BE2C (cell line): ENCODE data around the gene CCDC190. TPM values are rescaled to one million over a fixed set of nuclear protein-coding genes. Genes with fewer than 3 reads are reported as not detected.

Experiments
- DNase-seq: peaks from one replicate; pipeline ENCODE4 v3.0.0-alpha.2; 2020
- H3K27me3 ChIP-seq: fragments of 250-450 bp; sonication (Bioruptor Pico); 2 replicates; pipeline ENCODE4 v1.5.1; 2020; ENCODE audit warnings: mild to moderate bottlenecking
- H3K36me3 ChIP-seq: fragments of 250-450 bp; sonication (Bioruptor Pico); 2 replicates; pipeline ENCODE4 v1.5.1; 2020; ENCODE audit warnings: mild to moderate bottlenecking
- H3K4me1 ChIP-seq: fragments of 250-450 bp; sonication (Bioruptor Pico); 2 replicates; pipeline ENCODE4 v1.5.1; 2020
- H3K4me3 ChIP-seq: 2 replicates; pipeline ENCODE4 v1.5.1; 2011; ENCODE audit warnings: low read depth, low read length
- H3K9me3 ChIP-seq: fragments of 250-450 bp; sonication (Bioruptor Pico); 2 replicates; pipeline ENCODE4 v1.5.1; 2020
- polyA plus RNA-seq: library from polyadenylated mRNA; unstranded; fragments of >200 nt; gene quantifications from one replicate; pipeline ENCODE4 v1.2.1, GENCODE V29; 2012; ENCODE audit warnings: low read depth, missing spikeins; ENCODE audit not compliant: insufficient read length, insufficient read depth
- TF ChIP-seq, protein P1 (sequence below): IDR thresholded peaks from 2 replicates; pipeline ENCODE4 v1.5.1; 2012; ENCODE audit warnings: mild to moderate bottlenecking, low read depth, low read length

Gene CCDC190, protein sequence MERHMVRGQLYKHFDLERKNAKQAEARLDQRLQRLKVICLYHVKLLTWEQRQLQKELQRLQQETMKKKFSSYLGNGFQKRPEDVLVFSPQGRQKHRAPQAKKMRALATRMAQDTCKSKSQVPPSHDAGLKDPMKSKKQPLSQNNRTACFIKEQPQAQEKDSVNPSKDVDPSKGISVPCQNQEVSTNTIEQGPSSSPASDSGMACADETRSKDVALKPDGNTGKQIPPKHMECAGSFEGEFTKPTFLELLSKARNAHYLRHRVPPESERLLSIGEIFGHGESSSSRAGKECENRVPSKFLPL
- polyA plus RNA-seq: not detected

GRCh38 chr1:162861101-162861500 is at the start of gene CCDC190:
TSS of gene CCDC190 (minus strand) at chr1:162861175. CDS start at chr1:162859646, 1,529 bp downstream.
- H3K9me3 ChIP-seq: no peaks in the 10 kb centered on the region
- TF ChIP-seq, protein P1, sequence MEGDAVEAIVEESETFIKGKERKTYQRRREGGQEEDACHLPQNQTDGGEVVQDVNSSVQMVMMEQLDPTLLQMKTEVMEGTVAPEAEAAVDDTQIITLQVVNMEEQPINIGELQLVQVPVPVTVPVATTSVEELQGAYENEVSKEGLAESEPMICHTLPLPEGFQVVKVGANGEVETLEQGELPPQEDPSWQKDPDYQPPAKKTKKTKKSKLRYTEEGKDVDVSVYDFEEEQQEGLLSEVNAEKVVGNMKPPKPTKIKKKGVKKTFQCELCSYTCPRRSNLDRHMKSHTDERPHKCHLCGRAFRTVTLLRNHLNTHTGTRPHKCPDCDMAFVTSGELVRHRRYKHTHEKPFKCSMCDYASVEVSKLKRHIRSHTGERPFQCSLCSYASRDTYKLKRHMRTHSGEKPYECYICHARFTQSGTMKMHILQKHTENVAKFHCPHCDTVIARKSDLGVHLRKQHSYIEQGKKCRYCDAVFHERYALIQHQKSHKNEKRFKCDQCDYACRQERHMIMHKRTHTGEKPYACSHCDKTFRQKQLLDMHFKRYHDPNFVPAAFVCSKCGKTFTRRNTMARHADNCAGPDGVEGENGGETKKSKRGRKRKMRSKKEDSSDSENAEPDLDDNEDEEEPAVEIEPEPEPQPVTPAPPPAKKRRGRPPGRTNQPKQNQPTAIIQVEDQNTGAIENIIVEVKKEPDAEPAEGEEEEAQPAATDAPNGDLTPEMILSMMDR: no peak
- no peaks in the 10 kb centered on the region; the same call in 1 of the 2 replicates for H3K4me1 ChIP-seq
- no peak within 1 kb of the TSS for H3K4me3 ChIP-seq
- H3K36me3 ChIP-seq: no peaks in the 10 kb centered on the region
- no peak for DNase-seq
- no peaks in the 10 kb centered on the region for H3K27me3 ChIP-seq

DNA sequence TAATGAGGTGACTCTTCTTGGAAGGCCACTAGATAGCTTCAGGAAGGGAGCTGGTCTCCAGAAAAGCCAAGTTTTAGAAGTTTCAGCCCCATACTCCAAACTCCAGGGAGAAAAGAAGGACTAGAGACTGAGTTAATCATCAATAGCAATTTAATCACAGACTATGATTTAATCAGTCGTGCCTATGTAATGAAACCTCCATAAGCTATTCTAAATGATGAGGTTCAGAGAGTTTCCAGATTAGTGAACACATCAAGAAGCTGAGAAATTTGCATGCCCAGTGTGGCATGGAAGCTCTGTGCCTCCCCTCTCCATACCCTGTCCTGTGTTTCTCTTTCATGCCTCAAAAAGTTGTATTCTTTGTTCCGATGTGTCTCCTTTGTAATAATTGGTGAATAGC is 49.2 kb upstream of the CCDC190 start:
- no peaks in the 10 kb centered on the region for H3K27me3 ChIP-seq
- H3K9me3 ChIP-seq: peaks cover 18% of the 10 kb centered on the region
- no peak for DNase-seq
- H3K36me3 ChIP-seq: no peaks in the 10 kb centered on the region
- no peak overlapping the region for H3K4me3 ChIP-seq
- TF ChIP-seq, protein P1: no peak
- peaks cover 3% of the 10 kb centered on the region for H3K4me1 ChIP-seq

DNA sequence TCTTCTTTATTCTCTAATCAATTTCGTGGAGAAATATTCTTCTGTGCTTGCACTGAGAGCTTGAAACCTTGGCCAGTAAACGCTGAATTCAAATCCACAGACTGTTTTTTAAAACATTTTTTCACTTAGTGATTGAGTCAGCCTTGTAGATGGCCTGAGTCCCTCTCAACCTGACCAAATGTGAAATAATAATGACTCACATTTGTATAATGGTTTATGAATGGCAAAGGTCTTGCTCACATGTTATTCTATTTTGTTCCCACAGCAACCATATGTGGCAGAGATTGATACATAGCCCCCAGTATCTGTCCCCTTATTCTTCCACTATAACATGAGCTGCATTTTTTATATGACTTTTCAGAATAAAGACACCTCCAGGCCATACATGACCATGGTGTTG is 47.8 kb upstream of the CCDC190 start:
- no peaks in the 10 kb centered on the region for H3K27me3 ChIP-seq
- peaks cover 15% of the 10 kb centered on the region for H3K4me1 ChIP-seq
- no peaks in the 10 kb centered on the region for H3K36me3 ChIP-seq
- H3K4me3 ChIP-seq: no peak overlapping the region
- H3K9me3 ChIP-seq: peaks cover 18% of the 10 kb centered on the region
- TF ChIP-seq, protein P1: no peak
- no peak for DNase-seq

- no peak for DNase-seq
- Histone ChIP-seq H3K9me3 (peaks cover 16% of the 10 kb centered on the region), H3K4me3 (no peak overlapping the region), H3K27me3 (no peaks in the 10 kb centered on the region), H3K36me3 (no peaks in the 10 kb centered on the region), H3K4me1 (peaks cover 18% of the 10 kb centered on the region)
- TF ChIP-seq, protein P1: no peak
Measured at GRCh38 chr1:162908236-162908635, 47.3 kb upstream of the CCDC190 start.

- no peak for DNase-seq
- TF ChIP-seq, protein P1: no peak
- no peaks in the 10 kb centered on the region for H3K36me3 ChIP-seq
- H3K4me3 ChIP-seq: no peak overlapping the region
- H3K9me3 ChIP-seq: 0 out of 2 replicates have a peak, but pooled peaks cover 5% of the 10 kb centered on the region
- no peaks in the 10 kb centered on the region for H3K27me3 ChIP-seq
- peaks cover 25% of the 10 kb centered on the region for H3K4me1 ChIP-seq
Measured at GRCh38 chr1:162906485-162906884, 45.5 kb upstream of the CCDC190 start.
